HFFc6 (cell line): ENCODE results near the gene NSMCE1. TPM values are rescaled to one million over a fixed set of nuclear protein-coding genes. Genes with fewer than 3 reads are reported as not detected.
A peak's percentile ranks its signal among the peaks of the same experiment; 100 is the strongest.
"Not testable (repeated sequence)": the region's sequence is repeated elsewhere in the genome, so short reads cannot be mapped to it uniquely, and the experiment has no call there.

Experiments
- DNase-seq: peaks from one replicate; pipeline ENCODE4 v3.0.0-alpha.2; 2018
- H3K27ac Mint-ChIP-seq: 2 replicates; pipeline ENCODE4 v1.8.0; 2020; ENCODE audit warnings: mild to moderate bottlenecking, mixed read lengths
- H3K27me3 Mint-ChIP-seq: 2 replicates; pipeline ENCODE4 v1.8.0; 2021; ENCODE audit warnings: mild to moderate bottlenecking, moderate library complexity, mixed read lengths; ENCODE audit not compliant: insufficient read depth
- H3K36me3 Mint-ChIP-seq: 2 replicates; pipeline ENCODE4 v1.8.0; 2021; ENCODE audit warnings: low read depth, mixed read lengths
- H3K4me1 Mint-ChIP-seq: 2 replicates; pipeline ENCODE4 v1.8.0; 2020; ENCODE audit warnings: low read depth, mixed read lengths
- H3K4me3 Mint-ChIP-seq: 2 replicates; pipeline ENCODE4 v1.8.0; 2020; ENCODE audit warnings: mild to moderate bottlenecking, moderate library complexity, mixed read lengths
- H3K9me3 Mint-ChIP-seq: 2 replicates; pipeline ENCODE4 v1.8.0; 2020; ENCODE audit warnings: mild to moderate bottlenecking, mixed read lengths
- CTCF ChIP-seq: fragments of 200-600 bp; sonication (generic); IDR thresholded peaks from 2 replicates; pipeline ENCODE4 v1.5.0; 2021; ENCODE audit warnings: antibody characterized with exemption, mild to moderate bottlenecking
- total RNA-seq, 6 experiments: library from RNA; stranded (reverse); fragmentation: NEBNext Ultra II Directional; extraction: Animal tissue kit (Norgen Biotek cat#: 25700); gene quantifications; 2 replicates in 1 of 6; 3 replicates in 5 of 6; pipeline ENCODE4 v1.2.3, GENCODE V29; 2021

The NSMCE1 gene
- total RNA-seq, 6 experiments from 2014 or later, result 63.6 to 71.3 (median 66.5) TPM

GRCh38 chr16:27254262-27254811, 14.2 kb downstream of the NSMCE1 start:
- peaks cover 44% of the 10 kb centered on the region for H3K36me3 Mint-ChIP-seq

DNA sequence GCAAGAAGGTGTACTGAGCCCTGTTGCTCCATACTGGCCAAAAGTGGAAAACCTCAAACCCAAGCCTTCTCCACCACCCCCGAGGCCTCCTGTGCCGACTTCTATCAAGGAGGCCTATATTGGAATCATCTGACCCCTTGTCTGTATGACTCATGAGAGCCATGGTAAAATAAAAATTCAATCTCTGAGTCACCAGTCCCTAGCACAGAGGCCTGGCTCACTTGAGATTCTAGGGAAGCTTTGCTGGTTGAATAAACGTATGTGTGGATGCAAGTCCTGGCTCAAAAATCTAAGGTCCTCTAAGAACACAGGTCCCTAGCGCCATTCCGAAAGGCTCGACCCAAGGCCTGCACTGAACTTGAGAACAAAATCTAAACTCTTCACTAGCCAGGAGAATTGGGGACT, 15.0 kb downstream of the NSMCE1 start:
- peaks cover 3% of the 10 kb centered on the region for H3K27me3 Mint-ChIP-seq
- peak overlapping the region; percentile 96 for H3K27ac Mint-ChIP-seq
- no peak for TF ChIP-seq CTCF
- H3K36me3 Mint-ChIP-seq, result peaks cover 40% of the 10 kb centered on the region
- H3K4me1 Mint-ChIP-seq, result peaks cover 77% of the 10 kb centered on the region
- peak overlapping the region; percentile 75 for H3K4me3 Mint-ChIP-seq
- peak; percentile 84 for DNase-seq
- H3K9me3 Mint-ChIP-seq, result no peaks in the 10 kb centered on the region

More at GRCh38 chr16:27254262-27254811, 14.2 kb downstream of the NSMCE1 start:
- no peak for DNase-seq
- Mint-ChIP-seq H3K4me3 (peak overlapping the region; percentile 49; the same call in 1 of the 2 replicates), H3K27ac (peak overlapping the region; percentile 96), H3K27me3 (peaks cover 1% of the 10 kb centered on the region), H3K4me1 (peaks cover 77% of the 10 kb centered on the region), H3K9me3 (no peaks in the 10 kb centered on the region)
- no peak for TF ChIP-seq CTCF

DNA sequence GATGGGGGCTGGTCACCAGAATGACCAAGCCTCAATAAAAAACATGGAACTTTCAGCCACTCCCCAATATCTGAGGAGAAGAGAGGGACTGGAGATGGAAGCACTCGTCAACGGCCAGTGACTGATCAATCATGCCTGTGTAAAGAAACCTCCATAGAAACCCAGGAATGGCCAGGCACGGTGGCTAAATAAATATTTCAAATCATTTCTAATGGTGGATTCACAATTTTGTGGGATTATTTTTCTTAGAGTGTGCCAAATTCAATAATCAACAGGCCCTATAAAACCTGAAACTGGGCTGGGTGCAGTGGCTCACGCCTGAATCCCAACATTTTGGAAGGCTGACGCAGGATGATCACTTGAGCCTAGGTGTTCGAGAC, 16.4 kb downstream of the NSMCE1 start:
- no peak for DNase-seq
- H3K27ac Mint-ChIP-seq, result peak overlapping the region; percentile 96; the same call in 1 of the 2 replicates
- TF ChIP-seq CTCF, result no peak
- H3K27me3 Mint-ChIP-seq, result peaks cover 3% of the 10 kb centered on the region
- no peak overlapping the region for H3K4me3 Mint-ChIP-seq
- H3K9me3 Mint-ChIP-seq, result no peaks in the 10 kb centered on the region
- H3K4me1 Mint-ChIP-seq, result peaks cover 75% of the 10 kb centered on the region
- peaks cover 38% of the 10 kb centered on the region for H3K36me3 Mint-ChIP-seq

- no peak overlapping the region for H3K4me3 Mint-ChIP-seq
- H3K9me3 Mint-ChIP-seq, result no peaks in the 10 kb centered on the region
- no peak for TF ChIP-seq CTCF
- H3K36me3 Mint-ChIP-seq, result peaks cover 34% of the 10 kb centered on the region
- no peak for DNase-seq
- H3K4me1 Mint-ChIP-seq, result peaks cover 77% of the 10 kb centered on the region
- no peak overlapping the region for H3K27ac Mint-ChIP-seq
- peaks cover 3% of the 10 kb centered on the region for H3K27me3 Mint-ChIP-seq
Observed at GRCh38 chr16:27251541-27252205, 16.9 kb downstream of the NSMCE1 start.

DNA sequence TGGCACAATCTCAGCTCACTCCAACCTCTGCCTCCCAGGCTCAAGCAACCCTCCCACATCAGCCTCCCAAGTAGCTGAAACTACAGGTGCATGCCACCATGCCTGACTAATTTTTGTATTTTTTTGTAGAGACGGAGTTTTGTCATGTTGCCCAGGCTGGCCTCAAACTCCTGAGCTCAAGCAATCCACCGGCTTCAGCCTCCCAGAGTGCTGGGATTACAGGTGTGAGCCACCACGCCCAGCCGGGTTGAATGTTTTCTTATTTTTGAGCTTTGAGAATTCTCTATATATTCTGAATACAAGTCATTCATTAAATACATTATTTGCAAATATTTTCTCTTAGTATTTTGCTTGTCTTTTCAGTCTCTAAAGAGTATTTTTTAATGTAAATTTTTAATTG, 19.7 kb downstream of the NSMCE1 start:
- Mint-ChIP-seq H3K36me3 (peaks cover 18% of the 10 kb centered on the region), H3K4me1 (peaks cover 83% of the 10 kb centered on the region), H3K27ac (peak overlapping the region; percentile 49; the same call in 1 of the 2 replicates)
- not testable (repeated sequence) for H3K4me3 Mint-ChIP-seq, H3K9me3 Mint-ChIP-seq, H3K27me3 Mint-ChIP-seq, DNase-seq

DNA sequence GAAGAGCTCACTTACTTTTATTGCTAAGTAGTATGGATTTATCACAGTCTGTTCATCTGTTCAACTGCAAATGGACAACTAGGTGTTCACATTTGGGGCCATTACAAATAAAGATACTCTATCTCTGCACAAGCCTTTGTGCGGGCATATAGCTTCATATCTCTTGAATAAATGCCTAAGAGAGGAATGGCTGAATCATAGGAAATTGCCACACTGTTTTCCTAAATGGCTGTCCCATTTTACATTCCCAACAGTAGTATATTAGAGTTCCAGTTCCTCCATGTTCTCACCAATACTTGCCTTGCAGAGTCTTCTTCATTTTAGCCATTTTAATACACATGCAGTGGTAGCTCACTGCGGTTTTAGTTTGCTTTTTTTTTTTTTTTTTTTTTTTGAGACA, 20.5 kb downstream of the NSMCE1 start:
- no peak for DNase-seq

GRCh38 chr16:27247076-27247475, 21.5 kb downstream of the NSMCE1 start:
- Mint-ChIP-seq H3K27ac (peak overlapping the region; percentile 61; the same call in 1 of the 2 replicates), H3K4me1 (peaks cover 90% of the 10 kb centered on the region), H3K36me3 (peaks cover 18% of the 10 kb centered on the region)
- not testable (repeated sequence) for DNase-seq, H3K27me3 Mint-ChIP-seq, H3K4me3 Mint-ChIP-seq, H3K9me3 Mint-ChIP-seq

More for the DNA sequence above, 20.5 kb downstream of the NSMCE1 start:
- TF ChIP-seq CTCF, result no peak
- H3K4me1 Mint-ChIP-seq, result peaks cover 83% of the 10 kb centered on the region
- peaks cover 5% of the 10 kb centered on the region for H3K27me3 Mint-ChIP-seq
- H3K36me3 Mint-ChIP-seq, result peaks cover 18% of the 10 kb centered on the region
- peak overlapping the region; percentile 33; the same call in 1 of the 2 replicates for H3K27ac Mint-ChIP-seq
- H3K9me3 Mint-ChIP-seq, result no peaks in the 10 kb centered on the region
- H3K4me3 Mint-ChIP-seq, result no peak overlapping the region
